Kidney (tissue), 14 donors: ENCODE results near the gene PYCR2. TPM values are rescaled to one million over a fixed set of nuclear protein-coding genes. Genes with fewer than 3 reads are reported as not detected.

Experiments
- DNase-seq, 5 donors: peaks; one replicate each; pipeline ENCODE4 v3.0.0-alpha.2; 2013 to 2020
- FAIRE-seq: peaks from 2 replicates; lab custom pipeline; 2012; peaks lifted over from hg19 to GRCh38; lab: Jason Lieb, UNC
- H3K27ac ChIP-seq, 2 donors: one replicate each; pipeline ENCODE4 v1.7.0; 2013; ENCODE audit warnings: low read depth in 2 of 2, low read length in 2 of 2, inconsistent platforms in 1 of 2
- H3K27me3 ChIP-seq: one replicate; pipeline ENCODE4 v1.7.1; 2013; ENCODE audit warnings: low read length, inconsistent platforms; ENCODE audit not compliant: control insufficient read depth, insufficient read depth
- H3K36me3 ChIP-seq, 3 donors: one replicate each; pipeline versions ENCODE4 v1.7.0 to v1.7.1; 2013; ENCODE audit warnings: low read length in 3 of 3, control low read depth in 1 of 3, inconsistent platforms in 1 of 3; ENCODE audit not compliant: insufficient read depth in 3 of 3, control insufficient read depth in 2 of 3
- H3K4me1 ChIP-seq, 3 donors: one replicate each; pipeline versions ENCODE4 v1.7.0 to v1.7.1; 2013; ENCODE audit warnings: low read length in 3 of 3, inconsistent platforms in 1 of 3, low read depth in 1 of 3; ENCODE audit not compliant: control insufficient read depth in 2 of 3, insufficient read depth in 2 of 3
- H3K4me3 ChIP-seq, 3 donors: one replicate each; pipeline versions ENCODE4 v1.7.0 to v1.8.1; 2013; ENCODE audit warnings: low read length in 3 of 3, control low read depth in 1 of 3, inconsistent platforms in 1 of 3
- H3K9ac ChIP-seq, 3 donors: one replicate each; pipeline versions ENCODE4 v1.7.0 to v1.7.1; 2013; ENCODE audit warnings: low read length in 3 of 3, control low read depth in 1 of 3, inconsistent platforms in 1 of 3
- H3K9me3 ChIP-seq, 3 donors: one replicate each; pipeline versions ENCODE4 v1.7.0 to v1.7.1; 2013; ENCODE audit warnings: low read length in 3 of 3, control low read depth in 1 of 3, inconsistent platforms in 1 of 3; ENCODE audit not compliant: control insufficient read depth in 2 of 3, insufficient read depth in 1 of 3
- intact Hi-C: fragments of 100-400 bp; cut with DNase I; formaldehyde crosslinking; loops from one replicate; pipeline ENCODE4 v1.11.1; 2022
- microRNA-seq: library from miRNA; unstranded; fragments of <30 nt; microRNA quantifications from one replicate; pipeline ENCODE4 v1.2.0, GENCODE V29; 2020
- polyA plus RNA-seq: library from polyadenylated mRNA; stranded (reverse); fragments of 350-450 nt; fragmentation: Illumina TruSeq; extraction: RNeasy Lipid Tissue Mini Kit (QIAGEN cat#74804); gene quantifications from one replicate; pipeline ENCODE4 v1.2.3, GENCODE V29; 2014; ENCODE audit warnings: low read depth, low replicate concordance; ENCODE audit not compliant: insufficient read depth
- total RNA-seq: library from RNA; stranded (reverse); fragmentation: NEBNext Ultra II Directional; extraction: Animal tissue kit (Norgen Biotek cat#: 25700); gene quantifications from one replicate; pipeline ENCODE4 v1.2.1, GENCODE V29; 2021
- TF ChIP-seq, protein P1 (sequence below): IDR thresholded peaks from 3 replicates; pipeline ENCODE4 v1.5.1; 2012; ENCODE audit warnings: mild to moderate bottlenecking, moderate library complexity, borderline replicate concordance; ENCODE audit not compliant: insufficient read depth; ENCODE audit errors: extremely low read depth
- donor health status: control.
- donor health status: control.
- donor health status: control.
- donor health status: control.
- donor health status: control.
- donor health status: DM: yes; HTN: yes; CAD: no.
- donor health status: Normal renal cell carcinoma (clear cell type).

PYCR2 gene
- total and polyA plus RNA-seq, 2 donors from 2014 or later: 72.4 to 79.3 TPM

DNA sequence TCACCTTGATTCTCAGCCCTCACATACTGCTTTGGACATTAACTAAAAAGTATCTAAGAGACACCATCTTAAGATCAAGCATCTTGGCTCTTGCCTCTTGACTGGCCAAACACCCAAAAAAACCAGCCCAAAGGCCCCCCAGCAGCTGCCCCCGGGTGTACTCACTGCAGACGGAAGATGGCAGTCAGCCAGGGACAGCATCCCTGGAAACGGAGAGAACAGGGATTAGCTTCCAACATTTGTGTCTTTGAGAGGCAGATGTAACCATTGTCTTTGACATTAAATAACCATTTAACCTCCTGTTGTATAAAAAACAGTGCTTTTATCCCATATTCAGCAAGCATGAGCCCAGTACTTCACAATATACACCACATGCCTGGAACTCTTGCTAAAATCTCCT is 53.1 kb downstream of the PYCR2 start:
- H3K36me3 ChIP-seq: peaks cover 8 to 63% (median 40%) of the 10 kb centered on the region in 3 donors
- H3K27me3 ChIP-seq: no peaks in the 10 kb centered on the region
- intact Hi-C loops: no loop called here
- H3K27ac ChIP-seq: no peak overlapping the region
- TF ChIP-seq, protein P1, sequence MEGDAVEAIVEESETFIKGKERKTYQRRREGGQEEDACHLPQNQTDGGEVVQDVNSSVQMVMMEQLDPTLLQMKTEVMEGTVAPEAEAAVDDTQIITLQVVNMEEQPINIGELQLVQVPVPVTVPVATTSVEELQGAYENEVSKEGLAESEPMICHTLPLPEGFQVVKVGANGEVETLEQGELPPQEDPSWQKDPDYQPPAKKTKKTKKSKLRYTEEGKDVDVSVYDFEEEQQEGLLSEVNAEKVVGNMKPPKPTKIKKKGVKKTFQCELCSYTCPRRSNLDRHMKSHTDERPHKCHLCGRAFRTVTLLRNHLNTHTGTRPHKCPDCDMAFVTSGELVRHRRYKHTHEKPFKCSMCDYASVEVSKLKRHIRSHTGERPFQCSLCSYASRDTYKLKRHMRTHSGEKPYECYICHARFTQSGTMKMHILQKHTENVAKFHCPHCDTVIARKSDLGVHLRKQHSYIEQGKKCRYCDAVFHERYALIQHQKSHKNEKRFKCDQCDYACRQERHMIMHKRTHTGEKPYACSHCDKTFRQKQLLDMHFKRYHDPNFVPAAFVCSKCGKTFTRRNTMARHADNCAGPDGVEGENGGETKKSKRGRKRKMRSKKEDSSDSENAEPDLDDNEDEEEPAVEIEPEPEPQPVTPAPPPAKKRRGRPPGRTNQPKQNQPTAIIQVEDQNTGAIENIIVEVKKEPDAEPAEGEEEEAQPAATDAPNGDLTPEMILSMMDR: no peak
- H3K9me3 ChIP-seq: no peaks in the 10 kb centered on the region
- H3K9ac ChIP-seq: no peak overlapping the region
- H3K4me3 ChIP-seq: no peak overlapping the region
- DNase-seq (peak in 1 of 5 donors; percentile 32), FAIRE-seq (no peak)
- peaks cover 0 to 5% (median 0%) of the 10 kb centered on the region in 3 donors for H3K4me1 ChIP-seq

Small RNA genes within 50 kb of the gene (microRNA-seq; reads per million reads assigned to microRNA genes)
- gene MIR6741: not detected

Other genes with a start within 250 kb of the PYCR2 start
- 199 TPM for gene SRP9, start 146.4 kb downstream of the PYCR2 start, total RNA-seq
- gene SRP9, start 146.4 kb downstream of the PYCR2 start, polyA plus RNA-seq: 307 TPM
- gene EPHX1, start 114.1 kb downstream of the PYCR2 start, total RNA-seq: 78.6 TPM
- 178 TPM for gene EPHX1, start 114.1 kb downstream of the PYCR2 start, polyA plus RNA-seq
- 159 TPM for gene TMEM63A, start 41.9 kb downstream of the PYCR2 start, total RNA-seq
- gene TMEM63A, start 41.9 kb downstream of the PYCR2 start, polyA plus RNA-seq: 25.5 TPM
- 8.6 TPM for gene LEFTY1, start 35.1 kb downstream of the PYCR2 start, total RNA-seq
- 0.41 TPM for gene LEFTY1, start 35.1 kb downstream of the PYCR2 start, polyA plus RNA-seq
- 0.13 TPM for gene LEFTY2, start 17.0 kb upstream of the PYCR2 start, total RNA-seq
- 0.28 TPM for gene LEFTY2, start 17.0 kb upstream of the PYCR2 start, polyA plus RNA-seq
- gene SDE2, start 75.1 kb upstream of the PYCR2 start, total RNA-seq: 19.2 TPM
- 3.4 TPM for gene SDE2, start 75.1 kb upstream of the PYCR2 start, polyA plus RNA-seq
- 524 TPM for gene H3-3A, start 138.5 kb upstream of the PYCR2 start, total RNA-seq
- gene H3-3A, start 138.5 kb upstream of the PYCR2 start, polyA plus RNA-seq: 404 TPM